ENCODE results near the gene KLK6.

KLK6 gene

DNA sequence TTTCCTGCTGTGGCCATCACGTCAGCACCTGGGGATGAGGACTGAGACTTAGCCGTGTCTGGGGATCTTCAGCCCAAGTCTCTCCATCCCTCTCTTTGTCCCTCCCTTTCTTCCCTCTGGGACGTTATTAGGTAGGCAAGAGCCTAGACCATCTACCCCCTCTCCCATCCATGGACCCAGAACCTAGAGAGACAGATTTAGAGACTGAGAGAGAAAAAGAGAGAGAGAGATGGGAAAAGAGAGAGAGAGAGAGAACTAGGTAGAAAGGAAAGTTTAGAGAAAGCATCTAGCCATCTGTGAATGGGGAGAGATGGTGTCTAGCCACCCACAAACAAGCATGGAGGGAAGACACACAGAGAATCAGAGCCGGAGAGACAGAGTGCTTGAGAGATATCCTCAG is 58.7 kb downstream of the KLK6 start:
- DNase-seq (ENCODE audit: low spot score), result no peak

DNA sequence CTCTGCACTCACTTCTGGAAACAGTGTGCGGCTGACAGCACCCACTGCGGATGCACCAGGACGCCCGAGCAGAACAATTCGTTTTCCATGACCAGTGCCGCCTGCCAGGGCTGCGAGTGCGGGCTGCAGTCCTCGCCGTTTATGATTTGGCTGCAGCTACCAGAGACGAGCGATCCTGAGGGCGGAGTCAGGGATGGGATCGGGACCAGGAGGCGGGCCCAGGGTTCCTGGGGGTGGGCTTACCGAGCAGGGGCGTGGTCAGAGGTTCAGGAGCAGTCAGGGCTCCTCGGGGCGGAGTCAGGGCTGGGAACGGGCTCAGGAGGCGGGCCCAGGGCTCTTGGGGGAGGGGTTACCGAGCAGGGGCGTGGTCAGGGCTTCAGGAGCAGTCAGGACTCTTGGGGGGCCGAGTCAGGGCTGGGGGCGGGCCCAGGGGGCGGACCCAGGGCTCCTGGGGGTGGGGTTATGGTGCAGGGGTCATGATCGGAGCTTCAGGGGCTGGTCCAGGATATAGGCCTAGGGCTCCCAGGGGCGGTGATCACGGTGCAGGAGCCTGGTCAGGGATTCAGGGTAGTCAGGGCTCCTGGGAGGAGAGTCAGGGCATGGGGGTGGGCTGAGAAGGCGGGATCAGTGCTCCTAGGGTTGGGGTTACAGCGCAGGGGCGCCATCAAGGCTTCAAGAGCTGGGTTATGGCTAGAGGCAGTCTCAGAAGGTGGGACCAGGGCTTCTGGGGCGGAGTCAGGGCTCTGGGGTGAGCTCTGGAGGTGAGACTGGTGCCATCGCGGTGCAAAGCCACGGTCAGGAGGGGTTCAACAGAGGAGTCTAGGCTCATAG is 59.9 kb downstream of the KLK6 start:
- peak; percentile 55 for DNase-seq (ENCODE audit: low spot score)

Data from LoVo (cell line).